K562 (cell line): Measurements from ENCODE around the gene LDB1. TPM values are rescaled to one million over a fixed set of nuclear protein-coding genes. Genes with fewer than 3 reads are reported as not detected.

Experiments used
- ELF1 ChIP-seq: fragments of 200-800 bp; sonication (Bioruptor generic); IDR thresholded peaks from 2 replicates; pipeline ENCODE4 v1.6.1; 2016; ENCODE audit warnings: missing genetic modification characterization, missing compliant biosample characterization
- ETS2 ChIP-seq: IDR thresholded peaks from 2 replicates; pipeline ENCODE4 v1.6.1; 2016; ENCODE audit warnings: borderline replicate concordance, missing genetic modification characterization, mild to moderate bottlenecking, moderate library complexity, missing compliant biosample characterization; ENCODE audit not compliant: poor library complexity, severe bottlenecking
- KDM5B ChIP-seq: fragments of 200-600 bp; sonication (generic); IDR thresholded peaks from 2 replicates; pipeline ENCODE4 v1.6.1; 2012; ENCODE audit warnings: low read depth, mild to moderate bottlenecking, moderate library complexity, low read length, control low read depth, inconsistent platforms; ENCODE audit not compliant: insufficient replicate concordance
- KHSRP ChIP-seq: fragments of 450-650 bp; IDR thresholded peaks from 2 replicates; pipeline ENCODE4 v1.6.1; 2017
- MTA3 ChIP-seq: fragments of 450-650 bp; formaldehyde crosslinking; IDR thresholded peaks from 2 replicates; pipeline ENCODE4 v1.6.1; 2017; ENCODE audit warnings: mild to moderate bottlenecking, borderline replicate concordance
- OTX1 ChIP-seq: fragments of 450-650 bp; formaldehyde crosslinking; IDR thresholded peaks from 2 replicates; pipeline ENCODE4 v1.4.0; 2022; ENCODE audit warnings: mild to moderate bottlenecking
- TFAM ChIP-seq: fragments of 250-450 bp; sonication (Bioruptor Pico); conservative IDR thresholded peaks from 2 replicates; pipeline ENCODE4 v1.5.0; 2021; ENCODE audit warnings: mild to moderate bottlenecking, moderate library complexity
- U2AF1 ChIP-seq: fragments of 200-400 bp; formaldehyde crosslinking; optimal IDR thresholded peaks from 2 replicates; pipeline ENCODE3; 2017; ENCODE audit warnings: mild to moderate bottlenecking, low read depth, low read length, moderate library complexity
- ZNF184 ChIP-seq: sonication (generic); formaldehyde crosslinking; IDR thresholded peaks from 2 replicates; pipeline ENCODE4 v1.5.0; 2020; ENCODE audit warnings: missing genetic modification reagents
- ZNF23 ChIP-seq: fragments of 250-450 bp; sonication (Bioruptor Pico); IDR thresholded peaks from 2 replicates; pipeline ENCODE4 v1.4.0; 2020; ENCODE audit warnings: mild to moderate bottlenecking
- ZNF668 ChIP-seq: fragments of 250-450 bp; sonication (Bioruptor Pico); IDR thresholded peaks from 2 replicates; pipeline ENCODE4 v1.8.0; 2022; ENCODE audit warnings: mild to moderate bottlenecking, inconsistent platforms
- polyA plus RNA-seq, 8 experiments: library from polyadenylated mRNA; depleted of rRNA in 4 of 8; stranded (reverse) in 5 of 8; unstranded in 3 of 8; fragments of >200 nt; fragmentation: Nextera tagmentation in 2 of 8; fragmentation: Illumina TruSeq in 1 of 8; extraction: Ambion mirVana in 2 of 8; extraction: Trizol in 1 of 8; gene quantifications; 2 replicates each; pipeline versions ENCODE4 v1.2.1 to v1.2.3, GENCODE V29; 2011 to 2014; ENCODE audit warnings: inconsistent platforms in 1 of 8, missing spikeins in 1 of 8
- total RNA-seq, 7 experiments: library from RNA; depleted of rRNA in 6 of 7; stranded (reverse); fragments of >200 nt in 6 of 7; fragmentation: Illumina TruSeq in 2 of 7; extraction: Trizol in 2 of 7; gene quantifications; 2 replicates each; pipeline versions ENCODE4 v1.2.1 to v1.2.3, GENCODE V29; 2011 to 2021; ENCODE audit warnings: low replicate concordance in 1 of 7
- TF ChIP-seq, protein P1 (sequence below): fragments of 450-650 bp; IDR thresholded peaks from 2 replicates; pipeline ENCODE4 v1.6.1; 2016; ENCODE audit warnings: mild to moderate bottlenecking, moderate library complexity
- TF ChIP-seq, protein P2 (sequence below): fragments of 450-650 bp; IDR thresholded peaks from 2 replicates; pipeline ENCODE4 v1.6.1; 2017; ENCODE audit warnings: antibody characterized with exemption, mild to moderate bottlenecking

LDB1 gene
- total and polyA plus RNA-seq, 9 of the 15 experiments (the other 6 are each of a cell fraction or from before 2014, with no cell fraction given): 1.9 to 137 (median 105) TPM

DNA sequence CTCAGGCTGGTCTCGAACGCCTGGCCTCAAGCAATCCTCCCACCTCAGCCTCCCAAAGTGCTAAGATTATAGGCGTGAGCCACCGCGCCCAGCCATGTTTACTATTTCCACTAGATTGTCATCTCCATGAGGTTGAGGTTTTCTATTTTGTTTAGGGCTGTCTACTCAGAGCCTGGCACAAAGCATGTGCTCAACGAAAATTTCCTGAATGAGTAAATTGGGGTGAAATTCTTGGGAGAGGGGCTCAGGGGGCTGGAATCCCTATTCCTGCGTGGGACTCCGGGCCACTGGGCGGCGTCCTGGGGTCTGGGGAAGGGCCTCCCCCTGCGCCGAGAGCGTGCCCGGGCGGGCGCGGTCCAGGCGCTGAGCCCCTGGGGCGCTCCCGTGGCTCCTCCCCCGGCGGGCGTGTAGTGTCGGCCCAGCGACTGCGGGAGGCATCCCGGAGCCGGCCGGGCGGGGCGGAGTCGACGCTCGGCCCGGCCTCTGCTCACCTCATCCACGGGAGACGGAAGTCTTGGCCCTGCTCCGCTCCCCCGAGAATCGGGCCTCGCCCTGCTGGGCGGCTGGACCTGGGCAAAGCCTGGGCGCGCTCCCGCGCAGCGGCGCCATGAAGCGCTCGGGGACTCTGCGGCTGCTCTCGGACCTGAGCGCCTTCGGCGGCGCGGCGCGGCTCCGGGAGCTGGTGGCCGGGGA, 55.2 kb downstream of the LDB1 start, which contains the start of gene HPS6 (continued):
- TF ChIP-seq, protein P1, sequence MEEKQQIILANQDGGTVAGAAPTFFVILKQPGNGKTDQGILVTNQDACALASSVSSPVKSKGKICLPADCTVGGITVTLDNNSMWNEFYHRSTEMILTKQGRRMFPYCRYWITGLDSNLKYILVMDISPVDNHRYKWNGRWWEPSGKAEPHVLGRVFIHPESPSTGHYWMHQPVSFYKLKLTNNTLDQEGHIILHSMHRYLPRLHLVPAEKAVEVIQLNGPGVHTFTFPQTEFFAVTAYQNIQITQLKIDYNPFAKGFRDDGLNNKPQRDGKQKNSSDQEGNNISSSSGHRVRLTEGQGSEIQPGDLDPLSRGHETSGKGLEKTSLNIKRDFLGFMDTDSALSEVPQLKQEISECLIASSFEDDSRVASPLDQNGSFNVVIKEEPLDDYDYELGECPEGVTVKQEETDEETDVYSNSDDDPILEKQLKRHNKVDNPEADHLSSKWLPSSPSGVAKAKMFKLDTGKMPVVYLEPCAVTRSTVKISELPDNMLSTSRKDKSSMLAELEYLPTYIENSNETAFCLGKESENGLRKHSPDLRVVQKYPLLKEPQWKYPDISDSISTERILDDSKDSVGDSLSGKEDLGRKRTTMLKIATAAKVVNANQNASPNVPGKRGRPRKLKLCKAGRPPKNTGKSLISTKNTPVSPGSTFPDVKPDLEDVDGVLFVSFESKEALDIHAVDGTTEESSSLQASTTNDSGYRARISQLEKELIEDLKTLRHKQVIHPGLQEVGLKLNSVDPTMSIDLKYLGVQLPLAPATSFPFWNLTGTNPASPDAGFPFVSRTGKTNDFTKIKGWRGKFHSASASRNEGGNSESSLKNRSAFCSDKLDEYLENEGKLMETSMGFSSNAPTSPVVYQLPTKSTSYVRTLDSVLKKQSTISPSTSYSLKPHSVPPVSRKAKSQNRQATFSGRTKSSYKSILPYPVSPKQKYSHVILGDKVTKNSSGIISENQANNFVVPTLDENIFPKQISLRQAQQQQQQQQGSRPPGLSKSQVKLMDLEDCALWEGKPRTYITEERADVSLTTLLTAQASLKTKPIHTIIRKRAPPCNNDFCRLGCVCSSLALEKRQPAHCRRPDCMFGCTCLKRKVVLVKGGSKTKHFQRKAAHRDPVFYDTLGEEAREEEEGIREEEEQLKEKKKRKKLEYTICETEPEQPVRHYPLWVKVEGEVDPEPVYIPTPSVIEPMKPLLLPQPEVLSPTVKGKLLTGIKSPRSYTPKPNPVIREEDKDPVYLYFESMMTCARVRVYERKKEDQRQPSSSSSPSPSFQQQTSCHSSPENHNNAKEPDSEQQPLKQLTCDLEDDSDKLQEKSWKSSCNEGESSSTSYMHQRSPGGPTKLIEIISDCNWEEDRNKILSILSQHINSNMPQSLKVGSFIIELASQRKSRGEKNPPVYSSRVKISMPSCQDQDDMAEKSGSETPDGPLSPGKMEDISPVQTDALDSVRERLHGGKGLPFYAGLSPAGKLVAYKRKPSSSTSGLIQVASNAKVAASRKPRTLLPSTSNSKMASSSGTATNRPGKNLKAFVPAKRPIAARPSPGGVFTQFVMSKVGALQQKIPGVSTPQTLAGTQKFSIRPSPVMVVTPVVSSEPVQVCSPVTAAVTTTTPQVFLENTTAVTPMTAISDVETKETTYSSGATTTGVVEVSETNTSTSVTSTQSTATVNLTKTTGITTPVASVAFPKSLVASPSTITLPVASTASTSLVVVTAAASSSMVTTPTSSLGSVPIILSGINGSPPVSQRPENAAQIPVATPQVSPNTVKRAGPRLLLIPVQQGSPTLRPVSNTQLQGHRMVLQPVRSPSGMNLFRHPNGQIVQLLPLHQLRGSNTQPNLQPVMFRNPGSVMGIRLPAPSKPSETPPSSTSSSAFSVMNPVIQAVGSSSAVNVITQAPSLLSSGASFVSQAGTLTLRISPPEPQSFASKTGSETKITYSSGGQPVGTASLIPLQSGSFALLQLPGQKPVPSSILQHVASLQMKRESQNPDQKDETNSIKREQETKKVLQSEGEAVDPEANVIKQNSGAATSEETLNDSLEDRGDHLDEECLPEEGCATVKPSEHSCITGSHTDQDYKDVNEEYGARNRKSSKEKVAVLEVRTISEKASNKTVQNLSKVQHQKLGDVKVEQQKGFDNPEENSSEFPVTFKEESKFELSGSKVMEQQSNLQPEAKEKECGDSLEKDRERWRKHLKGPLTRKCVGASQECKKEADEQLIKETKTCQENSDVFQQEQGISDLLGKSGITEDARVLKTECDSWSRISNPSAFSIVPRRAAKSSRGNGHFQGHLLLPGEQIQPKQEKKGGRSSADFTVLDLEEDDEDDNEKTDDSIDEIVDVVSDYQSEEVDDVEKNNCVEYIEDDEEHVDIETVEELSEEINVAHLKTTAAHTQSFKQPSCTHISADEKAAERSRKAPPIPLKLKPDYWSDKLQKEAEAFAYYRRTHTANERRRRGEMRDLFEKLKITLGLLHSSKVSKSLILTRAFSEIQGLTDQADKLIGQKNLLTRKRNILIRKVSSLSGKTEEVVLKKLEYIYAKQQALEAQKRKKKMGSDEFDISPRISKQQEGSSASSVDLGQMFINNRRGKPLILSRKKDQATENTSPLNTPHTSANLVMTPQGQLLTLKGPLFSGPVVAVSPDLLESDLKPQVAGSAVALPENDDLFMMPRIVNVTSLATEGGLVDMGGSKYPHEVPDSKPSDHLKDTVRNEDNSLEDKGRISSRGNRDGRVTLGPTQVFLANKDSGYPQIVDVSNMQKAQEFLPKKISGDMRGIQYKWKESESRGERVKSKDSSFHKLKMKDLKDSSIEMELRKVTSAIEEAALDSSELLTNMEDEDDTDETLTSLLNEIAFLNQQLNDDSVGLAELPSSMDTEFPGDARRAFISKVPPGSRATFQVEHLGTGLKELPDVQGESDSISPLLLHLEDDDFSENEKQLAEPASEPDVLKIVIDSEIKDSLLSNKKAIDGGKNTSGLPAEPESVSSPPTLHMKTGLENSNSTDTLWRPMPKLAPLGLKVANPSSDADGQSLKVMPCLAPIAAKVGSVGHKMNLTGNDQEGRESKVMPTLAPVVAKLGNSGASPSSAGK: peak; percentile 55
- TF ChIP-seq OTX1 (CRISPR knock-in tag) (no peak), ELF1 (peak; percentile 91), TFAM (CRISPR knock-in tag) (no peak), U2AF1 (no peak), MTA3 (peak; percentile 21; the same call in 1 of the 2 replicates), ZNF184 (CRISPR knock-in tag) (no peak), ETS2 (no peak), ZNF668 (CRISPR knock-in tag) (no peak), KDM5B (peak; percentile 33), ZNF23 (CRISPR knock-in tag) (no peak), KHSRP (no peak)
- TF ChIP-seq, protein P2, sequence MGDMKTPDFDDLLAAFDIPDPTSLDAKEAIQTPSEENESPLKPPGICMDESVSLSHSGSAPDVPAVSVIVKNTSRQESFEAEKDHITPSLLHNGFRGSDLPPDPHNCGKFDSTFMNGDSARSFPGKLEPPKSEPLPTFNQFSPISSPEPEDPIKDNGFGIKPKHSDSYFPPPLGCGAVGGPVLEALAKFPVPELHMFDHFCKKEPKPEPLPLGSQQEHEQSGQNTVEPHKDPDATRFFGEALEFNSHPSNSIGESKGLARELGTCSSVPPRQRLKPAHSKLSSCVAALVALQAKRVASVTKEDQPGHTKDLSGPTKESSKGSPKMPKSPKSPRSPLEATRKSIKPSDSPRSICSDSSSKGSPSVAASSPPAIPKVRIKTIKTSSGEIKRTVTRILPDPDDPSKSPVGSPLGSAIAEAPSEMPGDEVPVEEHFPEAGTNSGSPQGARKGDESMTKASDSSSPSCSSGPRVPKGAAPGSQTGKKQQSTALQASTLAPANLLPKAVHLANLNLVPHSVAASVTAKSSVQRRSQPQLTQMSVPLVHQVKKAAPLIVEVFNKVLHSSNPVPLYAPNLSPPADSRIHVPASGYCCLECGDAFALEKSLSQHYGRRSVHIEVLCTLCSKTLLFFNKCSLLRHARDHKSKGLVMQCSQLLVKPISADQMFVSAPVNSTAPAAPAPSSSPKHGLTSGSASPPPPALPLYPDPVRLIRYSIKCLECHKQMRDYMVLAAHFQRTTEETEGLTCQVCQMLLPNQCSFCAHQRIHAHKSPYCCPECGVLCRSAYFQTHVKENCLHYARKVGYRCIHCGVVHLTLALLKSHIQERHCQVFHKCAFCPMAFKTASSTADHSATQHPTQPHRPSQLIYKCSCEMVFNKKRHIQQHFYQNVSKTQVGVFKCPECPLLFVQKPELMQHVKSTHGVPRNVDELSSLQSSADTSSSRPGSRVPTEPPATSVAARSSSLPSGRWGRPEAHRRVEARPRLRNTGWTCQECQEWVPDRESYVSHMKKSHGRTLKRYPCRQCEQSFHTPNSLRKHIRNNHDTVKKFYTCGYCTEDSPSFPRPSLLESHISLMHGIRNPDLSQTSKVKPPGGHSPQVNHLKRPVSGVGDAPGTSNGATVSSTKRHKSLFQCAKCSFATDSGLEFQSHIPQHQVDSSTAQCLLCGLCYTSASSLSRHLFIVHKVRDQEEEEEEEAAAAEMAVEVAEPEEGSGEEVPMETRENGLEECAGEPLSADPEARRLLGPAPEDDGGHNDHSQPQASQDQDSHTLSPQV: no peak
